ENCODE measurements around the gene RNF14.
A peak's percentile ranks its signal among the peaks of the same experiment; 100 is the strongest.

Gene RNF14

DNA sequence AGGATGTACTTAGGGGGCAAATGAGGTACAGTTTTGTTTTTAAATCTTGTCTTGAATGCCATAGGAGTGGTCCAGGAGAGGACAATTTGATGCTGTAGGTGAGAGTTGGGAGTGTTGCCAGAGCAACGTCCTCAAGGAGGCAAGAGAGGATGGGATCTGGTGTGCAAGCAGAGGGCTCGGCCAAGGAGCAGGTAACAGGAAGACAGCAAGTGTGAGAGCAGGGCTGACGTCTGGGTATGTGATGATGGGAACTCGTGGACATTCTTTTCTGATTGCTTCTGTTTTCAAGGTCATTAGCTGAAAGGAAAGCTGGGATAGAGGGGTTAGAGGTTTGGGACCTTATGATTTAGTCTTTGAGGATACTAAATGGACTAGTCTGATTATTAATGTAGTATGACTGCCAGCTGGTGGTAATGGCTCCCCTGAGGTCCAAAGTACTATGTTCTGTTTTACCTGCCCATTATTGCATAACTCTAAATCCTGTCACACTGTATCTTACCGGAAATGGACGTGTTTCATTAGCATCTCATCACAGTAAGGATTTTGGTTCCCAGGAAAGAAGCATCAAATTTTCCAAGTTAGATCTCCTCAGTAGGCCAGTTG, 28.6 kb downstream of the RNF14 start:
- TF ChIP-seq, protein P1, sequence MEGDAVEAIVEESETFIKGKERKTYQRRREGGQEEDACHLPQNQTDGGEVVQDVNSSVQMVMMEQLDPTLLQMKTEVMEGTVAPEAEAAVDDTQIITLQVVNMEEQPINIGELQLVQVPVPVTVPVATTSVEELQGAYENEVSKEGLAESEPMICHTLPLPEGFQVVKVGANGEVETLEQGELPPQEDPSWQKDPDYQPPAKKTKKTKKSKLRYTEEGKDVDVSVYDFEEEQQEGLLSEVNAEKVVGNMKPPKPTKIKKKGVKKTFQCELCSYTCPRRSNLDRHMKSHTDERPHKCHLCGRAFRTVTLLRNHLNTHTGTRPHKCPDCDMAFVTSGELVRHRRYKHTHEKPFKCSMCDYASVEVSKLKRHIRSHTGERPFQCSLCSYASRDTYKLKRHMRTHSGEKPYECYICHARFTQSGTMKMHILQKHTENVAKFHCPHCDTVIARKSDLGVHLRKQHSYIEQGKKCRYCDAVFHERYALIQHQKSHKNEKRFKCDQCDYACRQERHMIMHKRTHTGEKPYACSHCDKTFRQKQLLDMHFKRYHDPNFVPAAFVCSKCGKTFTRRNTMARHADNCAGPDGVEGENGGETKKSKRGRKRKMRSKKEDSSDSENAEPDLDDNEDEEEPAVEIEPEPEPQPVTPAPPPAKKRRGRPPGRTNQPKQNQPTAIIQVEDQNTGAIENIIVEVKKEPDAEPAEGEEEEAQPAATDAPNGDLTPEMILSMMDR (IDR thresholded peaks at IDR 0.05; ENCODE audit: borderline replicate concordance, insufficient read depth, low read depth, low read length) = no peak
- H3K4me3 ChIP-seq (ENCODE audit: low read depth, low read length) = no peak overlapping the region

DNA sequence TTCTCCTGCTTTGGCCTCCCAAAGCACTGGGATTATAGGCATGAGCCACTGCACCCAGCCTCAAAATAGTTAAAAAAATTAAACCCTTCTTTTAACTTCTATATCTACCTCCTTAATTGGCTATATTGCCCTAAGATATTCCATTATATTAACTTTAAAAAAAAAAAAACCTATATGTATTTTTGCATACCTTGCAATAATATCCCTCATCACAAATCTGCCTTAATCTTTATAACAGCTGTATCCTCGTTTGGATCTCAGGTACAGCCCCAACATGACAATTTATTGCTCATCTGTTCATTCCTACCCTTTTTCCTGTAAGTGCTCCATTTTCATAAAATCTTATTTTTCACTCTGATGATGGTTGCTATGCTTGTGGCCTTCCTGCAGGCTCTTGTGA, 31.3 kb downstream of the RNF14 start:
- TF ChIP-seq, protein P1 (IDR thresholded peaks at IDR 0.05; ENCODE audit: borderline replicate concordance, insufficient read depth, low read depth, low read length) = no peak

DNA sequence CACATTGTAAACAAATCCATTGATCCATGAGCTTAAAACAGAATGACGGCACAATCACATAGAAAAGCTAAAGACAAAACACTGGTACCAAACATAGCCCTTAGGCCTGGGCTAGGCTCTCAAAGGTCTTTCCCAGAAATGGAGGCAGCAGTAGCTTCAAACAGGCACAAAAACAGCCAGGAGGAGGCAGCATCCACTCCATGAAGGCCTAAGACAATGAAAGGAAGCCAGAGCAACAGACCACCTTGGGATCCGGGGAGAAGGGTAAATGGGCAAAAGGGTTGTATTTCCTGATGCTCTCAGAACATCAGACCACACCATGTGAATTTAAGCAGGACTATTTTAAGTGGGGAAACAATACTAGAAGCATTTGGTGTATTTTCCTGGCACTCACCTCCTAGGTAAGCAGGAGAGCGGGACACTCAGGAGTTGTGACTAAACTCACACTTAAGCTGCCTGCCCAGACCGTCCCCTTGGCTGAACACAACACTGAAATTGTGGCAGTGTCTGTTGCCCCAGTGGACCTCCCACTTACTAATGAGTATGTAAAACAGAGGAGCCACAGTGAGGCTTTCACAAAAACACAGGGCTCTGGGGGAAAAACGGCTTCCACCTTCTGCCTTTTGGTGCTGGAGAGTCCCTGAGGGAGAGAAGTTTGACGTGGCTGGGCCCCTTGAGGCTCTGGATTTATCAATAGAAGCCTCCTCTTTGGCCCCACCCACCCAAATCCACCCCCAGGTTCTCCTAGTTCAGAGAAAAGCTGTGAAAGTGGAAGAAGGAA, 32.0 kb downstream of the RNF14 start:
- TF ChIP-seq, protein P1 (IDR thresholded peaks at IDR 0.05; ENCODE audit: borderline replicate concordance, insufficient read depth, low read depth, low read length) = peak; percentile 12; the same call in 1 of the 2 replicates

More for the DNA sequence above, 31.3 kb downstream of the RNF14 start:
- H3K4me3 ChIP-seq (ENCODE audit: low read depth, low read length) = no peak overlapping the region

DNA sequence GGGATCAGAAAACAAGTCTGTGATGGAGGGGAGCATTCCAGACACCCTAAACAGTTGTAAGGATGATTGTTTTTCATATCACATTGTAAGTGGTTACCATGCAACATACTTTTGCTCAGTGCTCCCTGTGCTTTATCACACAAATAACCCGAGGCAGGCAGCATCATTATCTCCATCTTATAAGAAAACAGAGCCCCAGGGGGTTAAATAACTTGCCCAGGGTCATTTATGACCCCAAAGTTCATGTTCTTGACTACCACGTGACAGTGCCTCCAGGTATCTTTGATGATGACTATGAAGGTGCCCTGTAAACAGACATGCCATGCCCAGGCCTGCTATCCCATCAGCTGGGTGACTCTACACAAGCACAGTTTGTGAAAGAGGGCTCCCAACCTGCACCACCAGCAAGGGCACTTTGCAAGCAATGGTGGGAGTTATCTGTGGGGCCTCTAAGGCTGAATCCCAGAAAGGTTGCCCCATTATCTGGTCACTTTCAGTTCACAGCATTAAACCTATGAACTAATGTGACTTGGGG, 34.4 kb downstream of the RNF14 start:
- H3K4me3 ChIP-seq (ENCODE audit: low read depth, low read length) = no peak overlapping the region
- TF ChIP-seq, protein P1 (IDR thresholded peaks at IDR 0.05; ENCODE audit: borderline replicate concordance, insufficient read depth, low read depth, low read length) = no peak

More for the DNA sequence above, 32.0 kb downstream of the RNF14 start:
- H3K4me3 ChIP-seq (ENCODE audit: low read depth, low read length) = no peak overlapping the region

DNA sequence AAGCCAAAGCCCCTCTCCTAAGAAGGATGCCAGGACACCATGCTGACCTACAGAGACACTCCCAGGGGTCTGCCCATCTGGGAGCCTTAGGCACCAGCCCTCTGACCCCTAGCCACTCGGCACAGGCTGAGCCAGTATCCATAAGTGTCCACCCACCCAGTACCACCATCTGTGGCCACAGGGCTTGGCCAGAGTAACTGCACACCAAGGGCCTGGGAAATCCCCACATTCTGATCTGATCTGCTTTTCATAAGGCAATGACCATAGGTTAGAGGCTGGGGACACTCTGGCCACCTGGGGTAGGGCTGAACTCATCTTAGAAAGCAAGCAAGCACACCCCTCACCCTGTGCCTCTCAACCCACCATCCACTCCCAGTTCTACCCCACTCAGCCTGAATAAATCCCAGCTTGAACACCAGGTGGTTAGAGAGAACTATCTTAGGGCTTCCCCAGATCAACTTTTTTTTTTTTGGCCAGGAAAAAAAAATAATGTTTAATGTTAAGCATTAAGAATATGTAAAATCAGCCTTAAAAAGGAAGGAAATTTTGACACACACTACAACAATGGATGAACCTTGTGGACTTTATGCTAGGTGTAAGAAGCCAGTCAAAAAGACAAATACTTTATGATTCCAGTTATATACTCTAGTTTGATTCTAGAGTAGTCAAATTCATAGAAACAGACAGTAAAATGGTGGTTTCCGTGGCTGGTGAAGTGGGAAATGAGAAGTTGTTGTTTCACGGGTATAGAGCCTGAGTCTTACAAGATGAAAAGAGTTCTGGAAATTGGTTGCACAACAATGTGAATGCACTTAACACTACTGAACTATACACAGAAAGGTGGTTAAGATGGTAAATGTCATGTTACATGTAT, 37.7 kb downstream of the RNF14 start:
- TF ChIP-seq, protein P1 (IDR thresholded peaks at IDR 0.05; ENCODE audit: borderline replicate concordance, insufficient read depth, low read depth, low read length) = no peak
- H3K4me3 ChIP-seq (ENCODE audit: low read depth, low read length) = no peak overlapping the region

DNA sequence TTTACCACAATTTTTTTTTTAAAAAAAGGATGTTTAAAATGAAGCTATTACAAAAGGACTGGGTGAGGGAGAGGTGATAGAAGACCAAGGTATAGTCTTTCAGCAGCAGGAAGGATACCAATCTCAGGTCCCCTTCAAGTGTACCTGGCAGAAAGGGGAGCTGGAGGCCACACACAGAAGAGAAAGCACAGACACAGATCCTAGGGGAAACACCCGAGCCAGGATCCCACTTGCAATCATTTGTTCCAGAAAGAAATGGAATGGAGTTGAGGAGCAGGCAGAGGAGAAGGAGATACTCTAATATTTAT, 38.3 kb downstream of the RNF14 start:
- TF ChIP-seq, protein P1 (IDR thresholded peaks at IDR 0.05; ENCODE audit: borderline replicate concordance, insufficient read depth, low read depth, low read length) = no peak
- no peak overlapping the region for H3K4me3 ChIP-seq (ENCODE audit: low read depth, low read length)

Data from GM12875 (cell line).